ENCODE results near the gene PTGDR.

Gene PTGDR

GRCh38 chr14:52265253-52265652, 2.2 kb upstream of the PTGDR start:
- DNase-seq: peak in 1 of 2 donors; percentile 25

GRCh38 chr14:52266179-52266578, 1.3 kb upstream of the PTGDR start:
- DNase-seq: no peak

GRCh38 chr14:52266782-52267181, 716 bp upstream of the PTGDR start:
- no peak for DNase-seq

GRCh38 chr14:52268279-52269061, 972 bp downstream of the PTGDR start:
- no peak for DNase-seq

- DNase-seq: no peak
Measured at GRCh38 chr14:52269100-52269499, 1.6 kb downstream of the PTGDR start.

GRCh38 chr14:52269982-52270381, 2.5 kb downstream of the PTGDR start:
- DNase-seq: no peak

GRCh38 chr14:52271538-52271937, 4.0 kb downstream of the PTGDR start:
- no peak for DNase-seq

- DNase-seq: peak; percentile 35 to 72
Measured at GRCh38 chr14:52272375-52272774, 4.9 kb downstream of the PTGDR start.

GRCh38 chr14:52275372-52275771, 7.9 kb downstream of the PTGDR start:
- DNase-seq: no peak

GRCh38 chr14:52277552-52277951, 10.1 kb downstream of the PTGDR start:
- no peak for DNase-seq

- no peak for DNase-seq
Measured at GRCh38 chr14:52279408-52279807, 11.9 kb downstream of the PTGDR start.

GRCh38 chr14:52283099-52283498, 15.6 kb downstream of the PTGDR start:
- DNase-seq: no peak

- DNase-seq: peak in 1 of 2 donors; percentile 72
Measured at GRCh38 chr14:52286661-52287649, 19.5 kb downstream of the PTGDR start.

GRCh38 chr14:52296378-52296777, 28.9 kb downstream of the PTGDR start:
- no peak for DNase-seq

- DNase-seq: no peak
Measured at GRCh38 chr14:52298795-52299194, 31.3 kb downstream of the PTGDR start.

GRCh38 chr14:52299692-52300278, 32.3 kb downstream of the PTGDR start:
- peak in 1 of 2 donors; percentile 79 for DNase-seq

GRCh38 chr14:52303236-52303635, 35.7 kb downstream of the PTGDR start:
- no peak for DNase-seq

GRCh38 chr14:52304248-52304904, 36.9 kb downstream of the PTGDR start:
- no peak for DNase-seq

GRCh38 chr14:52305014-52305413, 37.5 kb downstream of the PTGDR start:
- no peak for DNase-seq

GRCh38 chr14:52307376-52307775, 39.9 kb downstream of the PTGDR start:
- no peak for DNase-seq

- DNase-seq: no peak
Measured at GRCh38 chr14:52307905-52308304, 40.4 kb downstream of the PTGDR start.

- no peak for DNase-seq
Measured at GRCh38 chr14:52310541-52310940, 43.0 kb downstream of the PTGDR start.

- no peak for DNase-seq
Measured at GRCh38 chr14:52312931-52313355, 45.4 kb downstream of the PTGDR start.
